ENCODE measurements around the gene MYLIP. TPM values are rescaled to one million over a fixed set of nuclear protein-coding genes. Genes with fewer than 3 reads are reported as not detected.

MYLIP gene
- total RNA-seq, 1 experiment from 2014 or later, result 27.0 TPM

DNA sequence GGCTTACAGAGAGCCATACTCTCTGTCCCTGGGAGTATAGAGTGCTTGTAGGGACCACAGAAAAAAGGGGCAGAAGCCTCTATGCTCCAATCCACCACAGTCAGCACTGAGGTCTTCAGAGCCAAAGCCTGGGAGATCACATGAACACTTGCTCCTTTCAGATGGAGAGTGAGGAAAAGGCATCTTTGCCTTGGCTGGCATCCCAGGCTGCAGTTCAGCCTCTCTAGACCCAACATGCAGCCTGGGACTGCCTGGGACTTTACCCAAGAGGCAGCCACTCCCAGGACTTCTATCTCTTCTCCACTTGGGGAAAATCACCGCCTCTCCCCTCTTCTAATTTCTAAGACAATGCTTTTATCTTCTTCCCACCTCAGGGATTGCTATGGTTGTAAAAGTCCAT is 46.5 kb upstream of the MYLIP start:
- H4K20me1 ChIP-seq (ENCODE audit: control insufficient read depth, insufficient read depth, insufficient read length), result no peaks in the 10 kb centered on the region
- H3K9ac ChIP-seq (ENCODE audit: extremely low read depth, insufficient read length, low read length), result no peak overlapping the region
- H3K23me2 ChIP-seq (ENCODE audit: insufficient read length, low read depth, low read length, poor library complexity, severe bottlenecking), result no peaks in the 10 kb centered on the region
- no peak overlapping the region for H3K56ac ChIP-seq (ENCODE audit: insufficient read length, low read depth, low read length)
- no peaks in the 10 kb centered on the region for H3K36me3 Mint-ChIP-seq (ENCODE audit: insufficient read depth in 1 of 3, low read depth in 3 of 3)
- H3K4me3 Mint-ChIP-seq, result no peak overlapping the region
- H3K79me1 ChIP-seq (ENCODE audit: insufficient read depth, low read depth, low read length, poor library complexity, severe bottlenecking), result no peaks in the 10 kb centered on the region
- H3K4me1 ChIP-seq (ENCODE audit: insufficient read depth, low read length), result no peaks in the 10 kb centered on the region
- no peak overlapping the region for H2AK5ac ChIP-seq (ENCODE audit: insufficient read length, low read length)
- H4K5ac ChIP-seq (ENCODE audit: insufficient read length, low read depth, low read length), result no peak overlapping the region
- WGBS (ENCODE audit: extremely low coverage, insufficient read length, low lambda C conversion rate), result no CpG with 5 or more reads among the region's 1 CpG
- no peak overlapping the region for H3K14ac ChIP-seq (ENCODE audit: insufficient read depth, low read length)
- DNase-seq, result no peak
- H3K27ac ChIP-seq (ENCODE audit: insufficient read length, low read depth, low read length), result no peak overlapping the region
- no peak overlapping the region for H2AFZ ChIP-seq (ENCODE audit: low read length)
- H3K79me2 ChIP-seq (ENCODE audit: insufficient read depth, low read length), result no peaks in the 10 kb centered on the region
- no peak overlapping the region for H3K27ac Mint-ChIP-seq
- no peak overlapping the region for H4K91ac ChIP-seq (ENCODE audit: insufficient read length, low read depth, low read length)
- H3K27me3 ChIP-seq (ENCODE audit: insufficient read depth, low read length), result no peaks in the 10 kb centered on the region
- no peak overlapping the region for H2BK20ac ChIP-seq (ENCODE audit: low read depth, low read length, poor library complexity, severe bottlenecking)
- no peak overlapping the region for H2BK15ac ChIP-seq (ENCODE audit: low read depth, low read length)
- no peak overlapping the region for H2BK5ac ChIP-seq (ENCODE audit: insufficient read length, low read length)
- H3K18ac ChIP-seq (ENCODE audit: insufficient read length, low read depth, low read length), result no peak overlapping the region
- no peaks in the 10 kb centered on the region; the same call in 1 of the 2 replicates for H3K27me3 Mint-ChIP-seq (ENCODE audit: low read depth)
- no peak overlapping the region for H2BK12ac ChIP-seq (ENCODE audit: insufficient read length, low read depth, low read length)
- H3K9me3 ChIP-seq (ENCODE audit: control insufficient read depth, low read depth, low read length), result no peaks in the 10 kb centered on the region
- no peak overlapping the region for H3K4me2 ChIP-seq (ENCODE audit: insufficient read depth, insufficient read length, low read length)
- no peak overlapping the region for H3K4ac ChIP-seq (ENCODE audit: low read depth, low read length)
- TF ChIP-seq, protein P1, sequence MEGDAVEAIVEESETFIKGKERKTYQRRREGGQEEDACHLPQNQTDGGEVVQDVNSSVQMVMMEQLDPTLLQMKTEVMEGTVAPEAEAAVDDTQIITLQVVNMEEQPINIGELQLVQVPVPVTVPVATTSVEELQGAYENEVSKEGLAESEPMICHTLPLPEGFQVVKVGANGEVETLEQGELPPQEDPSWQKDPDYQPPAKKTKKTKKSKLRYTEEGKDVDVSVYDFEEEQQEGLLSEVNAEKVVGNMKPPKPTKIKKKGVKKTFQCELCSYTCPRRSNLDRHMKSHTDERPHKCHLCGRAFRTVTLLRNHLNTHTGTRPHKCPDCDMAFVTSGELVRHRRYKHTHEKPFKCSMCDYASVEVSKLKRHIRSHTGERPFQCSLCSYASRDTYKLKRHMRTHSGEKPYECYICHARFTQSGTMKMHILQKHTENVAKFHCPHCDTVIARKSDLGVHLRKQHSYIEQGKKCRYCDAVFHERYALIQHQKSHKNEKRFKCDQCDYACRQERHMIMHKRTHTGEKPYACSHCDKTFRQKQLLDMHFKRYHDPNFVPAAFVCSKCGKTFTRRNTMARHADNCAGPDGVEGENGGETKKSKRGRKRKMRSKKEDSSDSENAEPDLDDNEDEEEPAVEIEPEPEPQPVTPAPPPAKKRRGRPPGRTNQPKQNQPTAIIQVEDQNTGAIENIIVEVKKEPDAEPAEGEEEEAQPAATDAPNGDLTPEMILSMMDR (conservative IDR thresholded peaks at IDR 0.05), result no peak
- H4K8ac ChIP-seq (replicated peaks; ENCODE audit: insufficient read length, low read depth, low read length), result no peak overlapping the region
- H3K23ac ChIP-seq (ENCODE audit: insufficient read length, low read depth, low read length), result no peak overlapping the region
- no peaks in the 10 kb centered on the region for H3K4me1 Mint-ChIP-seq
- no peaks in the 10 kb centered on the region for H3K9me3 Mint-ChIP-seq
- H3T11ph ChIP-seq (ENCODE audit: low read length), result no peak overlapping the region
- H2BK120ac ChIP-seq (ENCODE audit: low read depth, low read length, poor library complexity, severe bottlenecking), result no peak overlapping the region
